ENCODE data around the gene TRIO.

DNA sequence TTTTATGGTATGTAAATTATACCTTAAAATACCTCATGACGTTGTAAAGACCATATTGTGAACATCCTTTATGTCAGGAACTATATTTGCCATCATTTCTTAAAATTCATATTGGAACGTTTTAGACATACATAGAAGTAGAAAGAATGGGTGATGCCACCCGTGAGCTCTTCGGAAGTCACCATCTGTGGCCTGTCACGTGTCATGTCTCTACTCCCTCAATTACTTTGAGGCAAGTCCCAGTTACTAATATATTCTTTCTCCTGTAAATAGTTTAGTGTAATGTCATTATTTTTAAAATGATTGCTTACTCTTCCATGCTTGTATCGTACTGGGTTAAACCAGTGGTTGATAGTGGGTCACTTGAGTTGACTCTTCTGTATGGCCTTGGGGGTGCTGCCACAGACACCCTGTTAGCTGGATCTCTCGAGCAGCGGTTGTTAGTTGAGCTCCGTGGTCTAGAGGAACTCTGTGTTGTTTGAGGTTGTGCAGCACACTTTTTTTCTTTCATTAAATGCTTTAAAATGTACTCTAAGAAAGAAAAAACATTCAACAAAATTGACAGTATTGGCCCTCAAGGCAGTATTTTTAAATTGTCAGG is 66.2 kb downstream of the TRIO start:
- TF ChIP-seq CTCF (IDR thresholded peaks at IDR 0.05) = no peak
- TF ChIP-seq POLR2A (IDR thresholded peaks at IDR 0.05) = no peak
